Measurements from ENCODE around the gene KLF9.

Gene KLF9

DNA sequence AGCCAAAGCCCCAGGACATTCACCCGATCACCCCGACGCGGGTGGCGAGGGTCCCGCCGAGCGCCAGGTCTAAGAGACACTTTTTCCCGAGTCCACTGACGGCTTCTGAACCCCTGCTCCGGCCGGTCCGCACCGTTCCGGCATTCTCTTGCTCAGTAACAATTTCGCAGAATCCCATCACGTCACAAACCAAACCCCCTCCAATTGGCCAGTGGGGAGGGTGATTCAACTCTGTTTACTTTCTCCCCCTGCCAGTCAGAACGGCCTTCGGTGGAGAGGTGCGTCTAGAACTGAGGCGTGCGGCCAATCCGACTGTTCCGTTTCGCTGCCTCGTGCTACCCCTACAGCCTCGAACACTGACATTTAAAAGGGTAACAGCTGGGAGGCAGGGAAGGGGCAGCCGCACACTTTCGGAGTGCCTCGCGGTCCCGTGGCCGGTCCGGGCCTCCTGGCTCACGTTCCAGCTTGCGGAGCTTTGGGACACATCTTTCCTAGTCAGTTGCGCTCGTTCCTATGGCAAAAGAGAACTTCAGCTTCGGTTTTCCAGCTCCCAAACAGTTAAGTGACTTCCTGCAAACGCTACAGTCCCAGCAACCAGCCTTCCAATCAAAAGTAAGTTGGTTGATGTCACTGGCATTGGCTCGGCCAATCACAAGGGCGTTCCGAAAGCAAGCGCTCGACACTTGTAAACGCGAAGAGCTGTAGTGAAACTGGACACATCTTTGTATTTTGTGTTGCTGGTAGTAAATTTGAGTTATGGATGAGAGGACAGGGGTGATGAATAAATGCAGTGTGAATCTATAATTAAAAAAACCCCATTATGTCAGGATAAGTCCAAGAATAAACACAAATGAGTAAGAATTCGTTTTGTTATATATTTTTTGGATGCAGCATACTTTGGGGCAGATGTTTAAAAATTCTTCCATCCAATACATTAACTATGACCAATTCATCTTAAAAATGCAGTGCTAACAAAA, at the start of gene KLF9:
TSS of gene KLF9 (minus strand) at position 859 of the 977 bp plus-strand sequence. CDS start 1,294 bp downstream, outside the sequence.
- in situ Hi-C loops (cut with MboI; ENCODE audit: low sequenced_read_pairs) = loop anchor here (25.0 kb wide), 1 partner anchor 173 kb away; no protein-coding TSS in a partner anchor

DNA sequence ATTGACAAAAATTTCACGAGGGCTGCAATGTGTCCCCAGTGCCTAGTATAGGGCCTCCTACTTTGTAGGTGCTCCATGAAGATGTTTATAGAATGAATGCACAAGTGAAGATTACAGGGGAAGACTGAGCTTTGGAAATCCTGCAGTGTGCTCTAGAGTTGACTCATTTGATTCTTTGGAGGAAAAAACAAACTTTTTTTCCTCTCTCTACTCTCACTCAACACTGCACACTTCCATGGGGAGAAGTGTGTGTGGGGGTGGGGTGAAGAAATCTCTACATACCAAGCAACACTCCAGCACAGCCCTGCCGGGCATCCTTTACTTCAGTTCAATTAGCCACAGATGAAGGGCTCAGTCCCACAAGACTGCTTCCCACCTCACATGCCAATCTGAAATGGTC, 49.4 kb upstream of the KLF9 start:
- in situ Hi-C loops (cut with MboI; ENCODE audit: low sequenced_read_pairs) = no loop called here

DNA sequence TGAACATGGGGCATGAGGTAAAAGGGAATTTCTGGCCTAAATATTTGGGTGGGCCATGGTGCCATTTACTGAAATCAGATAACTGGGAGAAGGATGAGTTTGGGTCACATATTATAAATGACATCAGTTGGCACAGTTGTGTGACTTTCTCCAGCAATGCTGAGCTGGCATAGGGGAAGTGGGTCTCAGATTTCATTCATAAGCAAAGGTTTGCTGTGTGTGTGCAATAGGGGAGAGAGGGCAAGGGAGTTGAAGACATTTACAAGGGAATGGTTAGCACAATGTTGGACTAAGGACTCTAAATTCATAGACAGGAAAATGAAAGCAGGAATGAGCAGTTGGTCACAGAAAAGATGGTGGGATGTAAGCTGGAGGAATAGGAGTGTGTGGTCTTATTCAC, 47.8 kb upstream of the KLF9 start:
- in situ Hi-C loops (cut with MboI; ENCODE audit: low sequenced_read_pairs) = no loop called here

DNA sequence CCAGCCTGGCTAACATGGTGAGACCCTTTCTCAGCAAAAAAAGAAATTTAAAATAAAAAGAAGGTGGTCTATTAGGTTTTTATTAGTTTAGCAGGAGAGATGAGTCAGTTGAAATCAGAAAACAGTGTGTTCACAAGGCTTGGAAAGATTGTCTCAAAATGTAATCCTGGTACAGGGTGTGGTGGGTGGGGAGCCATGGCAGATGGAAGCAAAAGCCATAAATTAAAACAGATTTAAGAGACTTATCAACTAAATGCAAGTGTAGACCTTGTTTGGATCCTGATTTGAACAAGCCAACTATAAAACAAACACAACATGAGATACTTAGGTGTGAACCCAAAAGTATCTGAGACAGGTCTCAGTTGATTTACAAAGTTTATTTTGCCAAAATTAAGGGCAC, 42.8 kb upstream of the KLF9 start:
- in situ Hi-C loops (cut with MboI; ENCODE audit: low sequenced_read_pairs) = no loop called here

DNA sequence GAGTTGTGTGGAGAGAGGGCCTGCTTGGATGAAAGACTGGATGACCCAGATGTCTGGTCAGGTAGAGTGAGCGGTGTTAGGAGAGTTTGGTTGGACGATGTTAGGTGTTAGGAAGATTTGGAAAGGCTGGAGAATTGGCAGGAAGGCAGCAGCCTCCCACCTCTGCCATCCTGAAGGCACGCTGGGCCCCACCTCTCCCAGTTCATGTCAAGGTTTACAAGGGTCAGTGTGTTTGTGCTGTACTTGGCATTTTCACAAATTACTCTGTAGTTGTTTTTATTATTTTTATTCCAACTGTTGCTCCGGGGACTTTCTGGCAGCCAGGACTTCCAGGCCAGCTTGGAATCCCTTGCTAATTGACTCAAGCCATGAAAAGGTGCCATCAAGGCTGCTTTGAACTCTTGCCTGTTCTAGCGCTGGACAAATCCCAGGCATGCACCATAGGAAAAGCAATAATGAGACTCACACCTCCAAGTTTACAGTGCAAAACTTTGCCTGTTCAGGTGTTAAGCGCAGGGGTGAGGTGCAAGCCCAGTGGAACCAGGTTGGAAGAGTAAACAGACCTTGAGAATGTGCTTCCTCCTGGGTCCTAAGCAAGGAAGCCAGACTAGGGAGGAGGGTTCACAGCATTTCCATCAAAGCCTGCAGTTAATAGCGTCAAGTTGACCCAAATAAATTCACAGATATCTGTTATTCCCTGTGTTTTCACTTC, 41.7 kb upstream of the KLF9 start:
- in situ Hi-C loops (cut with MboI; ENCODE audit: low sequenced_read_pairs) = no loop called here

DNA sequence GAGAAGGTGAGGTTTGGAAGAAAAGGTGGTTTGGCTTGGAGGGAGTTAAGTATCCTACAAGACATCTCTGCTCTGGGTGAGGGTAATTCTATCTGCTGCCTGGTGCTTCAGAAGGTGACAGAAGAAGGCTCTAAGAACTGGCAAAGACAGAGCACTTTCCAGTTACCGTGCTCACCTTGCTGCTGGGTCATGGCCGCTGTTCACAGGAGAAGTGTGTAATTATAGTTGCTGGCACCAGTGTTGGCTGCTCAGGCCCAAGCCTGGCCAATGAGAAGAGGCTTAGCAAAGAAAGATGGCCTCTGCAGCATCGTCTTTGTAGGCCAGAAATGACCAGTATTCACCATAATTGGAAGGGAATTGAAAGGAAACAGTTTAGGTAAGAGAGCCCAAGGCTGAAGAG, 37.9 kb upstream of the KLF9 start:
- in situ Hi-C loops (cut with MboI; ENCODE audit: low sequenced_read_pairs) = no loop called here

DNA sequence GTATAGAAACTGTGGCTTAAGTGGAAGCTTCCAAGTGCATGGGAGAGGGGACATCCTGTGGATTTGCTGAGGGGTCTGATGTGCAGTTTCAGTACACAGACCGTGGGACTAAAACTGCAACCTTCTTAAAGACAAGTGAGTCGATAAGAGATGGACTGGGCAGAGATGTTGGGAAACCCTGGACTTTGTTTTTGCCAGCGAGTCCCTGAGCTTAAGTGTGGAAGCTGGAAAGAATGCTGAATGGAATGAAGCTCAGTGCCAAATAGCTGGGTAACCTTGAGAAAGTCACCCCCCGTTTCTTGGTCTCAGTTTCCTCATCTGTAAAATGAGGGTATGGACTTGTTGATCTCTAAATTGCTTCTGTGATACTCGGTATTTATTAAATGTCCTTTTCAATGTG, 37.3 kb upstream of the KLF9 start:
- in situ Hi-C loops (cut with MboI; ENCODE audit: low sequenced_read_pairs) = no loop called here

DNA sequence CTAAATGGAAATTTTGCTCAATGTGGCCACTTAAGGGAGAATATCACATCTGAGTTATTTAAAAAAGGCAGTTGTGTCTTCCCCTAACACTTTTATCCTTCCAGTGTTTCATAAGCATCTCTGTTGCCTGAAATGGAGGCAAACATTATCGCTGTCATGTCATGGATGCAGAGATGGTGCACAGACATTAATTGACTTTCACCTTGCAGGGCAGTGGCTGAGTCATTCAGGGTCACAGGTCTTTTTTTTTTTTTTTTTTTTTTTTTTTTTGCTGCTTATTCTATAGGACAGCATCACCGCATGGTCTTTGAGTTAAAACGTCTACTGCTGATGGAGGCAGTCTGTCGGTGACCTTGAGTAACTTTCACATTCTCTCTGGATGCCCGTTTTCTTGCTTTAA, 36.3 kb upstream of the KLF9 start:
- in situ Hi-C loops (cut with MboI; ENCODE audit: low sequenced_read_pairs) = no loop called here

DNA sequence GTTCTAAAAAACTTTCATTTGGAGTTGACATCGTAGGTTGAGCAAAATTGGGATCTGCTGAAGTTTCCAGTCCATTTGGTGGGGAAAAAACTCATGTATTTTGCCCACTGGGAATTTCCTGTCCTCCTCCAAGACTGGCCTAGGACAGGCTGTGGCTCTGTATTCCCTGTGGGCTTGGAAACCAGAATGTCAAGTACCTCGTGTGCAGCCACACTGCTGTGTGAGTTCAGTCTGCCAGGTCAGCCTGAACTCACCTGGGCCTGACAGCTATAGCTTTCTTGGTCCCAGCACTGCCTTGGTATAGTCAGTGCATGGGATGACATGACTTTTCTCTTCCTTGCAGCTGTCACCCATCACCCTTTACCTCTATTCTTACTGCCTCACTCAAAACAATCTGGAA, 35.0 kb upstream of the KLF9 start:
- in situ Hi-C loops (cut with MboI; ENCODE audit: low sequenced_read_pairs) = no loop called here

DNA sequence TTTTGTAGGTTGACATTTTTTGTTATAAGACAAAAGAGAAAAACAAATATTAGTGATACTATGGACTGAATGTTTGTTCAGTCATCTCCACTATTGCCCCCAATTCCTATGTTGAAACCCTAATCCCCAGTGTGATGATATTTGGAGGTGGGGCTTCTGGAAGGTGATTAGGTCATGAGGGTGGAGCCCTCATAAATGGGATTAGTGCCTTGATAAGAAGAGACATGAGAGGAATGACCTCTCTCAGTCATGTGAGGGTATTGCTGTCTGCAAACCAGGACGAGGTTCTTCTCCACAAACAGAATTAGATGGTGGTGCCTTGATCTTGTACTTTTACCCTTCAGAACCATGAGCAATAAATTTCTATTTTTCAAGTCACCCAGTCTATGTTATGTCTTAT, 34.5 kb upstream of the KLF9 start:
- in situ Hi-C loops (cut with MboI; ENCODE audit: low sequenced_read_pairs) = no loop called here

DNA sequence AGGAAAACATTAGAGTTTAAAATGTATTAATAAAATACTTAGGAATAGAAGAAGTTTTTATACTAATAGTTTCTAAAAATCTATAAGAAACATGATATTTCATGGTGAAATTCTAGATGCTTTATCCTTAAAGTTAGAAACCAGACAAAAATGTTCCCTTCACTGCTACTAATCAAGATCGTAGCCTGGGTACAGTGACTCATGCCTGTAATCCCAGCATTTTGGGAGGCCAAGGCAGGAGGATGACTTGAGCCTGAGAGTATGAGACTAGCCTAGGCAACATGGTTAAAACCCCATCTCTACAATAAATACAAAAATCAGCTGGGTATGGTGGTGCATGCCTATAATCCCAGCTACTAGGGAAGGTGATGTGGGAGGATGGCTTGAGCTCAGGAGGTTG, 30.4 kb upstream of the KLF9 start:
- in situ Hi-C loops (cut with MboI; ENCODE audit: low sequenced_read_pairs) = no loop called here

DNA sequence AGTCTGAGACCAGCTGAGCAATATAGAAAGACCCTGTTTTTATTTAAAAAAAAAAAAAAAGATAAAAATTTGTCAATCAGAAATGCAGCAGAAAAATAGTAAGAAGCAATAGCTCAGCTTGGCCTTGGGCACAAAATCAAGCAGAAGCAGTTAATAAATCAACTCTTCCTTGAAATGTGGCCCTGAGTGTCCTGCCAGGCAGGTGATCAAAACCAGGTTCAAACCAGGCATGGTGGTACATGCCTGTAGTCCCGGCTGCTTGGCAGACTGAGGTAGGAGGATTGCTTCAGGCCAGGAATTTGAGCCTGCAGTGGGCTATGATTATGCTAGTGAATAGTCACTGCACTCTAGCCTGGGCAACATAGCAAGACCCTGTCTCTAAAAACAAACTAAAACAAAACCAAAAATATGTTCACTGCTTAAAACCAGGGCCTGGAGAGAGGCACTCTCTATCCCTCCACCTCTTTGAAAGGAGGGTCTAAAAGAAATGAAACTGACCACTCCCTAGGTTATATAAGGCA, 27.9 kb upstream of the KLF9 start:
- in situ Hi-C loops (cut with MboI; ENCODE audit: low sequenced_read_pairs) = no loop called here

DNA sequence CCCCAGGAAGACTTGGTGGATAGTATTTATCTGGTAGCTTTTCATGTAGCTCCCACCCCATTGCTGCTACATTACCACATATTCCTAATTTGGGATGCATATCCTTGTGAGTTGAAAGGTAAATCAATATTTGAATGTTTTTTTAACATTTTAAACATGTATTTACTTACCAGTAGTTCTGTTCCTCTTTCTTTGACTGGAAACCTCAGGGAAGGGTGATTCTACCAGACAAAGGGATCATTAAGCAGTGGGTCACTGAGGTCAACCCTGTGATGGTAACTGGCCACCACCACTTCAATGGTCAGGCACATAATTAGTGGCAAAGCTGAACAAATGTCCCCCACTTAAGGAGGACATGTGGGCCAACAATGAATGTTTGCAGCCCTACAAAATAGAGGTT, 27.2 kb upstream of the KLF9 start:
- in situ Hi-C loops (cut with MboI; ENCODE audit: low sequenced_read_pairs) = no loop called here

DNA sequence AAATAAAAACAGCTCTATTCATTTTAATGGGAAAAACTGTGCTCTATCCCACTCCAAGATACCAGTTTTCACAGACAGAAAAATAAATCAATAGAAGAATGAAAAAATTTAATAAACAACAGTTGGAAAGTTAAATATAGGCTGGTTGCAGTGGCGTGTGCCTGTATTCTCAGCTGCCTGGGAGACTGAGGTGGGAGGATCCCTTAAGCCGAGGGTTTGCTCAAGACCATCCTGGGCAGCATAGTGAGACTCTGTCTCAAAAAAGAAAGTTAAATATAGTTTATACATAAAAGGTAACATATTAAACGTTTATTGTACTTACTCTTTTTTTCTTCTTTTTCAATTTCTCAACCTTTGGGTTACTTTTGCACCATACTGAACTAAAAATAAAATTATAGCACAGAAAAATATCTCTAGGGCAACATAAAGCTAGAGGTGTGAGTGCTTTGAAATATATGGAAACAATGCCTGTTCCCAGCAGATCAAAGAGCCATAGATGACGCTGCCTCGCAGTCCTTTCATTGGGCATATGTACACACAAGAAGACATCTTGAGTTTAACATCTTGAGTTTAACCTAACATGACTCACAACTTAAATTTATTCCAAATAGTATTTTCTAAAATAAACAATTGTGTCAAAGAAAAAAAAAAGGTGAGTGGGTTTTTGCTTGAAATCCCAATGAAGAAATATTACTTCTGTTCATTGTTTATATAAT, 25.7 kb upstream of the KLF9 start:
- in situ Hi-C loops (cut with MboI; ENCODE audit: low sequenced_read_pairs) = no loop called here

DNA sequence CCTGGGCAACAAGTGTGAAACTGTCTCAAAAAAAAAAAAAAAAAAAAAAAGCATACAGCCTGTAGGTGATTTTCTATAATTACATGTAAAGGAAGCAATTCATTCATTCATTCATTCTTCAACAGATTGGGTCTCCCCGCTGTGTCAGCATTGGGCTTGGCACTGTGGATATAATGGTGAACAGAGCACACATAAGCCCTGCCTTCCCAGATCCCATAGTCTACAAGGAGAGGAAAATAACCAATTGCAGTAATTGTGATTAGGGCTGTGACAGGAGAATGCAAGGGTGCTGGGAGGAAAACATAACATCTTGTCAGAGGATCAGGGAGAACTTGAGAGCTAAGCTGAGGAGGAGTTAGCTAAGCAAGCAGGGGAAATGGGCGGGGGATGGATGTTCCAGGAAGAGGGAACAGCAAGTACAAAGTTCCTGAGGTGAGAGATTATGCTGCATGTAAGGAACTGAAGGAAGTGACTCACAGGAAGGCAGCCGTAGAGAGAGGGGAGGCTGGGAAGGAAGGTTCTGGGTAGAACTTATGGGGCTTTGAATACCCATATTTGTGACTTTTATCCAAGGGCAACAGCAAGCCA, 24.0 kb upstream of the KLF9 start:
- in situ Hi-C loops (cut with MboI; ENCODE audit: low sequenced_read_pairs) = no loop called here

DNA sequence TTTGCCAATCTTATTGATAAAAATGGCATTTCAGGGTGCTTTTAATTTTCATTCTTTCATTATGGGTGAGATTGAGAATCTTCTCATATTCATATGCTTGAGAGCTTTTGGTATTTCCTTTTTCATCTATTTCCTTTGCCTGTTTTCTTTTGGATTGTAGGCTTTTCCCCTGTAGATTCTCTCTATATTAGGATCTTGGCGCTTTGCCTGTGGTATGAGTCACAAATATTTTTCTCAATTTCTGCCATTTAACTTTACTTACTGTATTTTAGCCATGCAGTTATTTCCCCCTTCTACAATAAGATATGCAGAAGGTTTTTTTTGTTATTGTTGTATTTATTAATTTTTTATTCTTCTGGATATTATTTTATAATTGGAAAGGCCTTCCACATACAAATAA, 21.5 kb upstream of the KLF9 start:
- in situ Hi-C loops (cut with MboI; ENCODE audit: low sequenced_read_pairs) = no loop called here

DNA sequence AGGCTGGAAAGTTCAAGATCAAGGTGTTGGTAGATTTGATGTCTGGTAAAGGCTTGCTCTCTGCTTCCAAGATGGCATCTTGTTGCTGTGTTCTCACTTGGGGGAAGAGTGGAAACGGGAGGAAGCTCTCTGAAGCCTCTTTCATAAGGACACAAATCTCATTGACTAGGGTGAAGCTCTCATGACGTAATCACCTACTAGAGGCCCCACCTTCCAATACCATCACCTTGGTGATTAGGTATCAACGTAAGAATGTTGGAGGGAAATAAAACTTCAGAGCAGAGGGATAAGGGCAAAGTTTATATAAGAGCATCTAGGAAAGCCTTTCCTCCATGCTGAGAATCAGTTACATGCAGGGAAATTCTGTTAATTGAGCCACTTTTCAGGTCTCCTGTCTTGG, 15.4 kb upstream of the KLF9 start:
- in situ Hi-C loops (cut with MboI; ENCODE audit: low sequenced_read_pairs) = no loop called here

DNA sequence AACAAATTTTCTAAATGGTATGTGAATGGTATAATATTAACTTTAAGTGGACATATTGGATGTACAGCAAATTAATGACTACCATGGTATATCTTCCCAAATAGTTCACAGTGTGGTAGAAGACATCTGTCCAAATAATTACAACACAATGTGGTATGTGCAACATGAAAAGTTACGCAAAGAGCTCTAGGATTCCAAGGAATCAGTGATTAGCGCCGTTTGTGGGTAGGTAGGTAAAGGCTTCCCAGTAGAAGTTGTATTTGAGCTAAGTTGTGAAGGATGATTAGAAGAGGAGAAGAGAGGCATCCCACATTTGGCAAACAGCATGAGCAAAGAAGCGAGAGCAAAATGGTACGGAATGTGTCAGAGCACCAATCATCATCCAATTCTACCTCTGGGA, 14.3 kb upstream of the KLF9 start:
- in situ Hi-C loops (cut with MboI; ENCODE audit: low sequenced_read_pairs) = no loop called here

DNA sequence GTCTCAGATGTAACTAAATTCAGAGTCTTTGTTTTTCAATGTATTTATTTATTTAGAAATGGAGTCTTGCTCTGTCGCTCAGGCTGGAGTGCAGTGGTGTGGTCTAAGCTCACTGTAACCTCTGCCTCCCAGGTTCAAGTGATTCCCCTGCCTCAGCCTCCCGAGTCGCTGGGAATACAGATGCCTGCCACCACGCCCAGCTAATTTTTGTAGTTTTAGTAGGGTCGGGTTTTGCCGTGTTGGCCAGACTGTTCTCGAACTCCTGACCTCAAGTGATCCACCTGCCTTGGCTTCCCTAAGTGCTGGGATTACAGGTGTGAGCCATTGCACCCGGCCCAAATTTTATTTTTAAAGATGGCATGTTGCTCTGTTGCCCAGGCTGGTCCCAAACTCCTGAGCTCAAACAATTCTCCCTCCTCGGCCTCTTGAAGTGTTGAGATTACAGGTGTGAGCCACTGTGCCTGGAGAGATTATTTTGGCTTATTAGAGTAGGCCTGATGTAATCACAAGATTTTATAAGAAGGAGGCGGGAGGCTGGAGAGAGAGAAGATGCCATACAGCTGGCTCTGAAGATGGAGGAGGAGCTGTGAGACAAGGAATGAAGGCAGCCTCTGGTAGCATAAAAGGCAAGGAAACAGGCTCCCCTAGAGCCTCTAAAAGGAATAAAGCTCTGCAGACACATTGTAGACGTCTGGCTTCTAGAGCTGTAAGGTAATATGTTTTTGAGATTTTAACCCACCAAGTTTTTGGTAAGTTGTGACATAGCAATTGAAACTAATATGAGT, 12.9 kb upstream of the KLF9 start:
- in situ Hi-C loops (cut with MboI; ENCODE audit: low sequenced_read_pairs) = no loop called here

DNA sequence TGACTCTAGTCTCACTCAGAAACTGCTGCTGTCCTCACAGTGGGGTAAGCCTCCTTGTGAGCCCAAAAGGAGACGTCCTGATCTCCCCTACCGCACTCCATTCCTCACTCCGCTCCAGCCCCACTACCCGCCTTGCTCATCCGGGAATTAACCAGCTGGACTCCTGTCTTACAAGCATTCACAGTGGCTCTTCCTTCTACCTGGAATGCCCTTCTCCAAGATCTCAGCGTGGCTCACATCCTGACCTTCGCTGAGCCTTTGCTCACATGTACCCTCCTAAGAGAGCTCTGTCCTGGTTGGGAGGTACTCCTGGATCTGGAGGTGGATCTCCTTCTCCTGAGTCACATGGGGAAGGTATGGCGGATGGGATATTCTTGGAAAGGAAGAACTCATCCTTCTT, 10.7 kb upstream of the KLF9 start:
- in situ Hi-C loops (cut with MboI; ENCODE audit: low sequenced_read_pairs) = no loop called here
